HG03457 (cell line): ENCODE measurements around the gene RBP2.

Experiments
- ATAC-seq: cut with Tn5 transposase; IDR thresholded peaks from one replicate; pipeline ENCODE4 v1.9.1; 2021; ENCODE audit warnings: moderate number of reproducible peaks; ENCODE audit not compliant: unreplicated experiment

Gene RBP2

GRCh38 chr3:139481116-139481515, 4.8 kb upstream of the RBP2 start:
- ATAC-seq: no peak

GRCh38 chr3:139480585-139480984, 4.3 kb upstream of the RBP2 start:
- no peak for ATAC-seq

GRCh38 chr3:139477710-139478640, 1.7 kb upstream of the RBP2 start:
- ATAC-seq: no peak

- ATAC-seq: no peak
Measured at GRCh38 chr3:139473155-139473771, 3.1 kb downstream of the RBP2 start.

- no peak for ATAC-seq
Measured at GRCh38 chr3:139472380-139473010, 3.8 kb downstream of the RBP2 start.

GRCh38 chr3:139470199-139470598, 6.1 kb downstream of the RBP2 start:
- no peak for ATAC-seq

- ATAC-seq: no peak
Measured at GRCh38 chr3:139468399-139468798, 7.9 kb downstream of the RBP2 start.

- ATAC-seq: no peak
Measured at GRCh38 chr3:139466360-139466759, 10.0 kb downstream of the RBP2 start.

- ATAC-seq: no peak
Measured at GRCh38 chr3:139465636-139466035, 10.7 kb downstream of the RBP2 start.

GRCh38 chr3:139463466-139463865, 12.8 kb downstream of the RBP2 start:
- ATAC-seq: no peak

- no peak for ATAC-seq
Measured at GRCh38 chr3:139460529-139460928, 15.8 kb downstream of the RBP2 start.

GRCh38 chr3:139460076-139460475, 16.2 kb downstream of the RBP2 start:
- no peak for ATAC-seq

GRCh38 chr3:139458348-139458747, 18.0 kb downstream of the RBP2 start:
- no peak for ATAC-seq

- no peak for ATAC-seq
Measured at GRCh38 chr3:139457066-139457465, 19.2 kb downstream of the RBP2 start.

- no peak for ATAC-seq
Measured at GRCh38 chr3:139456386-139456785, 19.9 kb downstream of the RBP2 start.

GRCh38 chr3:139455855-139456254, 20.5 kb downstream of the RBP2 start:
- no peak for ATAC-seq

- ATAC-seq: no peak
Measured at GRCh38 chr3:139455206-139455605, 21.1 kb downstream of the RBP2 start.

- no peak for ATAC-seq
Measured at GRCh38 chr3:139454346-139454745, 22.0 kb downstream of the RBP2 start.

- ATAC-seq: no peak
Measured at GRCh38 chr3:139450159-139450558, 26.2 kb downstream of the RBP2 start.

GRCh38 chr3:139449566-139449965, 26.8 kb downstream of the RBP2 start:
- ATAC-seq: no peak

GRCh38 chr3:139448104-139448503, 28.2 kb downstream of the RBP2 start:
- no peak for ATAC-seq

GRCh38 chr3:139447486-139447885, 28.8 kb downstream of the RBP2 start:
- ATAC-seq: no peak
